ENCODE data around the gene NEB. TPM values are rescaled to one million over a fixed set of nuclear protein-coding genes. Genes with fewer than 3 reads are reported as not detected.

NEB gene
- total and polyA plus RNA-seq, 2 donors (not counting 1 experiment from before 2014, with no cell fraction given): 3.6 to 4.6 TPM

GRCh38 chr2:151478011-151478410 is 256.3 kb downstream of the NEB start:
- Histone ChIP-seq H3K9me3 (ENCODE audit: control extremely low read depth in 1 of 3, control insufficient read depth in 2 of 3, insufficient read depth in 1 of 3, low read length in 2 of 3) (no peaks in the 10 kb centered on the region), H3K27ac (ENCODE audit: low read length in 2 of 2) (no peak overlapping the region), H2AFZ (ENCODE audit: insufficient read depth, low read depth, low read length, poor library complexity, severe bottlenecking) (no peak overlapping the region), H3K4me1 (ENCODE audit: control insufficient read depth in 2 of 2, insufficient read depth in 2 of 2, low read length in 2 of 2) (no peaks in the 10 kb centered on the region), H3K36me3 (replicated peaks in 1 of 2; ENCODE audit: control extremely low read depth in 1 of 2, control insufficient read depth in 1 of 2, extremely low read depth in 1 of 2, insufficient read depth in 2 of 2, low read length in 1 of 2) (peaks cover 10 to 20% of the 10 kb centered on the region in 2 experiments), H3K4me3 (ENCODE audit: control extremely low read depth in 1 of 5, extremely low read depth in 1 of 5, insufficient read depth in 1 of 5, low read depth in 2 of 5, low read length in 4 of 5) (no peak overlapping the region), H3K4me2 (replicated peaks; ENCODE audit: low read depth, low read length, poor library complexity, severe bottlenecking) (no peak overlapping the region), H3K9ac (ENCODE audit: low read length) (no peak overlapping the region), H3K27me3 (replicated peaks in 1 of 4; ENCODE audit: control extremely low read depth in 1 of 4, control insufficient read depth in 3 of 4, insufficient read depth in 4 of 4, low read length in 3 of 4) (no peaks in the 10 kb centered on the region), H3K79me2 (ENCODE audit: control insufficient read depth, insufficient read depth, low read length) (no peaks in the 10 kb centered on the region), H4K20me1 (ENCODE audit: control insufficient read depth, insufficient read depth, low read length, poor library complexity, severe bottlenecking) (no peaks in the 10 kb centered on the region)
- Mint-ChIP-seq H3K4me1 (no peaks in the 10 kb centered on the region), H3K27me3 (no peaks in the 10 kb centered on the region), H3K9me3 (ENCODE audit: insufficient read depth) (no peaks in the 10 kb centered on the region), H3K27ac (no peak overlapping the region), H3K4me3 (no peak overlapping the region)
- no peak for DNase-seq
- intact Hi-C loops (cut with micrococcal nuclease): no loop called here
- POLR2A ChIA-PET: no interaction called here
- CTCF ChIA-PET: no interaction called here
- no peak for TF ChIP-seq EZH2 (IDR thresholded peaks at IDR 0.05; ENCODE audit: borderline replicate concordance, insufficient read depth, low read depth, low read length, poor library complexity, severe bottlenecking)
- no peak for TF ChIP-seq CTCF (IDR thresholded peaks at IDR 0.05)
- 94% methylated on average over 3 of the region's 4 CpGs for WGBS (ENCODE audit: insufficient coverage)
- no peak for ATAC-seq (ENCODE audit: low read depth)

- H3K4me3 Mint-ChIP-seq: no peak overlapping the region
- TF ChIP-seq CTCF (IDR thresholded peaks at IDR 0.05) (no peak), EZH2 (IDR thresholded peaks at IDR 0.05; ENCODE audit: borderline replicate concordance, insufficient read depth, low read depth, low read length, poor library complexity, severe bottlenecking) (no peak)
- Histone ChIP-seq H3K4me3 (ENCODE audit: control extremely low read depth in 1 of 5, extremely low read depth in 1 of 5, insufficient read depth in 1 of 5, low read depth in 2 of 5, low read length in 4 of 5) (no peak overlapping the region), H4K20me1 (ENCODE audit: control insufficient read depth, insufficient read depth, low read length, poor library complexity, severe bottlenecking) (no peaks in the 10 kb centered on the region), H3K4me1 (ENCODE audit: control insufficient read depth in 2 of 2, insufficient read depth in 2 of 2, low read length in 2 of 2) (no peaks in the 10 kb centered on the region), H3K4me2 (replicated peaks; ENCODE audit: low read depth, low read length, poor library complexity, severe bottlenecking) (no peak overlapping the region), H2AFZ (ENCODE audit: insufficient read depth, low read depth, low read length, poor library complexity, severe bottlenecking) (no peak overlapping the region), H3K36me3 (replicated peaks in 1 of 2; ENCODE audit: control extremely low read depth in 1 of 2, control insufficient read depth in 1 of 2, extremely low read depth in 1 of 2, insufficient read depth in 2 of 2, low read length in 1 of 2) (peaks cover 6 to 20% of the 10 kb centered on the region in 2 experiments), H3K27ac (ENCODE audit: low read length in 2 of 2) (no peak overlapping the region), H3K9ac (ENCODE audit: low read length) (no peak overlapping the region), H3K27me3 (replicated peaks in 1 of 4; ENCODE audit: control extremely low read depth in 1 of 4, control insufficient read depth in 3 of 4, insufficient read depth in 4 of 4, low read length in 3 of 4) (no peaks in the 10 kb centered on the region), H3K9me3 (ENCODE audit: control extremely low read depth in 1 of 3, control insufficient read depth in 2 of 3, insufficient read depth in 1 of 3, low read length in 2 of 3) (no peaks in the 10 kb centered on the region), H3K79me2 (ENCODE audit: control insufficient read depth, insufficient read depth, low read length) (no peaks in the 10 kb centered on the region)
- H3K27ac Mint-ChIP-seq: no peak overlapping the region
- H3K27me3 Mint-ChIP-seq: no peaks in the 10 kb centered on the region
- WGBS (ENCODE audit: insufficient coverage): no CpG with 5 or more reads among the region's 1 CpG
- ATAC-seq (ENCODE audit: low read depth): no peak
- CTCF ChIA-PET: no interaction called here
- no peaks in the 10 kb centered on the region for H3K9me3 Mint-ChIP-seq (ENCODE audit: insufficient read depth)
- peaks cover 6% of the 10 kb centered on the region for H3K4me1 Mint-ChIP-seq
- no peak for DNase-seq
- intact Hi-C loops (cut with micrococcal nuclease): no loop called here
- POLR2A ChIA-PET: no interaction called here
These were observed 258.0 kb downstream of the NEB start for GRCh38 chr2:151476287-151476686.
